HG03354 (cell line): ENCODE measurements around the gene NOP14.
A peak's percentile ranks its signal among the peaks of the same experiment; 100 is the strongest.
"Not testable (repeated sequence)": the region's sequence is repeated elsewhere in the genome, so short reads cannot be mapped to it uniquely, and the experiment has no call there.

Source experiments
- ATAC-seq: cut with Tn5 transposase; IDR thresholded peaks from one replicate; pipeline ENCODE4 v1.9.1; 2021; ENCODE audit warnings: mild to moderate bottlenecking; ENCODE audit not compliant: unreplicated experiment, poor library complexity, severe bottlenecking

NOP14 gene

DNA sequence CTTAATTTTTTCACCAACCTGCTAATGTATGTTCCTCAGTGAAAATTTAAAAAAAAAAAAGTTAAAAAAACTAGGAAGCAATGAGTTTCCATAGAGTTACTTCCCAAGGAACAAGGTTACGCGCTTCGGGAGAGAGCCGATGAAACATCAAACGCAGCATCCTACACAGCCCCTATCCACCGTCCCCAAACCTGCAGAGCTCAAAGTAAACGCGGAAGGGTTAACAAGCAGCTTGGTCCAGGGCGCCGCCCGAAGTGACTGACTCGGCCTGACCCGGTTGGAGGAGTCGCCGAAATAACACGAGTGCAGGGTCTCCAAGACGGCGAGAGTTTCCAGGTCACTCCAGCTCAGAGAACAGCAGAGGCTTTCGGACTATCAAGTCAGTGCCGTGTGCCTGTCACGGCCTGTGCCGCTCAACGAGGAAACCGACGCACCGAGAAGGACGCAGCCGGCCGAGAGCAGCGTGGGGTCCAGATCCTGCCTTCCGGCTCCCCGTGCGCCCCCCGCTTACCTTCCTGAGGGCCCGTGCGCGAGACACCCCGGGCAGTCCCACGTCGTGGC lies 512 bp downstream of the NOP14 start:
- peak; percentile 30 for ATAC-seq

DNA sequence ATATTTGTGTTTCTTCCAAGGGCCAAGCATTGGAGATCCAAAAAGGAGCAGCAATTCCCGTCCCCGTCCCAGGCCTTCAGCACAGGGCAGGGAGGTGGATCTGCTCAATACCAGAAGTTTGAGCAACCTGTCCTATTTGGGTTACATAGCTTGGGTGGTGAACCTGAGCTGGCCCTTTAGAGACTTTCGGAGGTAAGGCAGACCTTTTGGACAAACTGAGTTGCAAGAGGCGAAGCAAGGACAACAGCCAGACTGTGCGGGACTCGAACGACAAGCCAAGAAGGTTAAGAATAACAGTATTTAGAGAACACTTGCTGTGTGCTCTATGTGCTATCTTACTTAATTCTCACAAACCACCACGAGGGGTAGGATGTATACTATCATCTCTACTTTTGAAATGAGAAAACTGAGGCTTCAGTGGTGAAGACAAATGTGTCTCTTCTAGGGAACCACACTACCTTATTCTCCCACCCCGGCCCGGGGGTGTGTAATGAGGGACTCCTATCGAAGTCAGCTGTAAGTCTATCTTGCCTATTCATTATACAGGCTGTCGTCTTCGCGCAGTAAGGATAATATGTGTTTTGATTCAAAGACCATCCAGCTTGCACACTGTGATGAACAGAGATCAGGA lies 1.3 kb downstream of the NOP14 start:
- no peak for ATAC-seq

DNA sequence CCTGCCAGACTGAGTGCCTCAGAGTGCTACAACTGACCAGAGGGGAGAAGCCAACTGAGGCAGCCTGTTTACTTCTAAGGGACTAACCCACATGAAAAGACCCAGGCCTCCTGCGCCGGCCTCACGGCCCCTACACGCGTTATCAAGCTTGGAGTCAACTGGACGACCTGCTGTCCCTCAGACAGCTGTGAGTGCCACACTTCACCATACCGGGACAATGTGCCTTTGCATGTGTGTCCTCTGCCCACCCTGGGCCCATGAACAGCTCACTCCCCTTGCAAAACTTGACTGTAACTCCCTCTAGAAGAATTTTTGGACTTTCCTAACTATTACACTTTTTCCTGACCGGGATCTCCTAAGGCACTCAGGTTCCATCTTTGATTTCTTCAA lies 1.8 kb downstream of the NOP14 start:
- ATAC-seq, result no peak

DNA sequence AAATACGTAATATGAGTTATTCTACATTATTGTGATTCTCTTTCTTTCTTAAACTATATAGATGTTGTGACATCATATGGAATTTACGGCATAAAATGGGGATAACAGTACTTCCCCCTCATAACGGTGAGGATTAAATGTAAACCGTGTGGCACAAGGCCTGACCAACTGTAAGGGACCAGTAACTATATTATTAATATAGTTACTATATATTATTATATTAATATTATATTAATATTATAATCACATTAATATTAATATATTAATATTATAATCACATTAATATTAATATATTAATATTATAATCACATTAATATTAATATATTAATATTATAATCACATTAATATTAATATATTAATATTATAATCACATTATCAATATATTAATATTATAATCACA lies 2.8 kb downstream of the NOP14 start:
- ATAC-seq, result not testable (repeated sequence)

DNA sequence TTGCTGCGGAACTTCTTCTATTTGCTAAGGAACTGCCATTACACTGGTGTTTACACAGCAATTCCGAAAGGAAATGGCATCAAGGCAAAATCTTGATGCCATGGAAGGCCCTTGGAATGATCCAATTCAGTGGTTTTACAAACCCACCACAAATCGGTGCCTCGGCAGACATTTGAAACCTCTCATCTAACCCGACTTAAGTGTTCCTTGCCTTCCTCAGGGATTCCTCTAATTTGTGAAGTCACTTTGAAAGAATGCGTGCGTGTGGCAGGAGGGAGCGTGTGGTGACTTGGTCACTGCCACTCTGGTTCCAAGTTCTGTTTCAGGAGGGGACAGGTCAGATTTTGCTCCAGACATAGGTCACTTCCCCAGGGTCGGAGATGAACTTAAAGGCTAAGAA lies 4.8 kb downstream of the NOP14 start:
- ATAC-seq, result no peak

DNA sequence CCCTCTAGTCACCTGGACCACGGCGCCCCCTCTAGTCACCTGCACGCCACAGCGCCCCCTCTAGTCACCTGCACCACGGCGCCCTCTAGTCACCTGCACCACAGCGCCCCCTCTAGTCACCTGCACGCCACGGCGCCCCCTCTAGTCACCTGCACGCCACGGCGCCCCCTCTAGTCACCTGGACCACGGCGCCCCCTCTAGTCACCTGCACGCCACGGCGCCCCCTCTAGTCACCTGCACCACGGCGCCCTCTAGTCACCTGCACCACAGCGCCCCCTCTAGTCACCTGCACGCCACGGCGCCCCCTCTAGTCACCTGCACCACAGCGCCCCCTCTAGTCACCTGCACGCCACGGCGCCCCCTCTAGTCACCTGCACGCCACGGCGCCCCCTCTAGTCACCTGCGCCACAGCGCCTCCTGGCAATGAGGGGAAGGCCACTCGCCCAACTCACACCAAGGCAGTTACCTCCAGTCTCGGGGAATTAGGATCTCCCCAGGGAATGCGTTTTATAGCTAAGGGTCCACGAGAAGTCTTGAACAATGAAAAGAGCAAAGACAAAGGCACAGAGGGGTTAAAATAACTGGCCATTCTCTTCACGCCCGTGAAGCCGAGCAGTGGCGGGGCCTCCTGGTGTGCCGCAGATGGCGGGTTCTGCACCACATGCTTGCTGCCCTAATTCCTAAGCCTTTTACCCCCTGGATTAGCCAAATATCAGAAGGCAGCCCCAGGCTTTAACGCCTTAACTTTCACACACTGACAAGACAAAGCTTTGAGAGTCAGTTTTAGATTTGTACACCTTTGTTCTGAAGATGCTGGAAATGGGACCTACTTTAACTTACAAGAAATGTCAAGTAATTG lies 7.8 kb downstream of the NOP14 start:
- ATAC-seq, result not testable (repeated sequence)

DNA sequence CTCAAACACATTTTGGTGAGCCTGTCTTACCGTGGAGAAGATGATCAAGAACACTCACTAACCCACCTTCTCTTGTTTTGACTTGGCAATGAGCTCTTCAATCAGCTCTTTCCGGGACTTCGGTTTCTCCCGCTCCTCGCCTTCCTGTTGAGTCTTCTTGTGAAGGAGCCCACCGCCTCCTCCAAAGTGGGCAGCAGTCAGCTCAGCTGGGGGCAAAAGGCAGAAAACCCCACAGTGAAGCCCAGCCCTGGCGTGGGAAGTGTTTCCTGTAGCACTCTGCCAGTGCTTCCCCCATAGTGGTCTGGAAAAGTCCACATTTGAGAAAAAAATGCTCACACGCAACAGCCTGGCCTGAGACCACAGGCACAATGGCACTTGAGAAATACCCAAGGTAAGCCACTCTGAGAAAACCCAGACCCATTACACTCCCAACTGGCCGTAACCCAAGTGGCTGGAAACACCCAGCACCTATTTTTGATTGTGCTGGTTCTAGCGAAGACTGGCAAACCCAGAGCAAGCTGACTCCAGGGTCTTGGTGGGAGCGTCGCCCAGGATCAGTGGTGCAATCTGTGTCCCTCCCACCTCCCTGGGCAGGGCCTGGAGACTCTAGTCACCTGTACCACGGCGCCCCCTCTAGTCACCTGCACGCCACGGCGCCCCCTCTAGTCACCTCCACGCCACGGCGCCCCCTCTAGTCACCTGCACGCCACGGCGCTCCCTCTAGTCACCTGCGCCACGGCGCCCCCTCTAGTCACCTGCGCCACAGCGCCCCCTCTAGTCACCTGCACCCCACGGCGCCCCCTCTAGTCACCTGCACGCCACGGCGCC lies 8.6 kb downstream of the NOP14 start:
- peak; percentile 57 for ATAC-seq

DNA sequence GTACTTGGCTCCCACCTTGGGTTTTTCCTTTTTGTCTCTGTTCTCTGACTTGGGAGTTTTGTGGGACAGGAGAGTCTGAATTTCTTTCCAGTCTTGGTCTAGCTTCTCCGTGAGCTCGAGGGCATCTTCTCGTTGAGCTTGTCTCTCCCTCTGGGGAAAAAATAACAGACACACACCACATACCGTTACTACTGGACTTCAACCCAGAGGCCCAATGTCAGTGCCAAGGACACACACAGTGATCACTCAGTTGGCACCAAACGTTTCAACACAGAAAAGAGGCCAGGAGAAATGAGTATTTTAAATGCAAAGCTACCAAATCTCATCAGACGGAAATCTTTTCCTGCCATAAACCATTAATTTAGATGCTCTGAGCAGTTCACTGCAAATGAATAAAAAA lies 9.7 kb downstream of the NOP14 start:
- ATAC-seq, result no peak

DNA sequence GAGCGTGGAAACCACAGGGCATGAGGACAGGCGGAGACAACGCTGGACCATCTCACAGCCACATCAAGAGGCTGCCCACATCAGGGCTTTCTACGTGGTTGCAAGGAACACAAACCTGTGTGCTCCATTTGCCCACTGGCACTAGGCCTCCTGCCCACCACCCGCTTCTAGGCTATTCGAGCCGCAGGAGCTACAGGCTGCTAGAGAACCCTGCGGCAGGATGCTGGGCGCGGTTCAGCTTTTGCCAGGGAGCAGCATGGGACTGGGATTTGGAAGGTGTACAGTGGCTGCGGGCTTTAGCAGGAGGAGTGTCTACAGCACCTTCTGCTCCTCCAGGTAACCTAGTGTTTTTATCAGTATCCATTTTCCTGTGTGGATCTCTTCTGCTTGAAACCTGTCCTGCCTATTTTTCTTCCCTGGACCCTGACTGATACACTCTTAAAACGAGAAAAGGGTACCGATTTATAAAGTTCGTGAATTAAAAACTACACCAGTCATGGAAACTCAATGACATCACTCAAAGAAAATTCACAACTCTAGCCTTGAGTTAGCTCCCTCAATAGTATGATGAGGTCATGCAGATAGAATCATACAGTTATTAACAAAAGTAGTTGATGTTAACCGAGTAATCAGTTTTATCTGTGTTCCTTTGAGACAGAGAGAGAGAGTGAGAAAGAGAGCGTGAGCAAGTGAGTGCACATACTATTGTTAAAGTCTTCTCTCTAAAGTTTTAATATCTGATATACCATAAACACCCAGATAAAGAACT lies 12.8 kb downstream of the NOP14 start:
- no peak for ATAC-seq

DNA sequence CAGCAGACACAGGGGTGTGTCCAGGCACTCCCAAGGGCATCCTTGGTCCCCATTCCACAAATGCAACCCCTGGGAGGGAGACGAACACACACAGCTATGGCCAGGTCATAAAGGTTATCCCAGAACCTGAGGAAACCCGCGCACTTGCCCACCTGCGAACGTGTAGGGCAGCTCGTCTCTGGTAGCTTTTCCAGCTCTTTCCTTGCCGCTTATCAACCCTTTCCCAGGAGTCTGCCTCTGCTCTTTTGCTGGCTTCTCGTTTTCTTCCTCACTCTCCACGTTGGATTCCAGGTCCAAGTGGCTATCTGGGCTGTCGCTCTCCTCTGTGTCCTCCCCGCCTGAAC lies 13.5 kb downstream of the NOP14 start:
- no peak for ATAC-seq

DNA sequence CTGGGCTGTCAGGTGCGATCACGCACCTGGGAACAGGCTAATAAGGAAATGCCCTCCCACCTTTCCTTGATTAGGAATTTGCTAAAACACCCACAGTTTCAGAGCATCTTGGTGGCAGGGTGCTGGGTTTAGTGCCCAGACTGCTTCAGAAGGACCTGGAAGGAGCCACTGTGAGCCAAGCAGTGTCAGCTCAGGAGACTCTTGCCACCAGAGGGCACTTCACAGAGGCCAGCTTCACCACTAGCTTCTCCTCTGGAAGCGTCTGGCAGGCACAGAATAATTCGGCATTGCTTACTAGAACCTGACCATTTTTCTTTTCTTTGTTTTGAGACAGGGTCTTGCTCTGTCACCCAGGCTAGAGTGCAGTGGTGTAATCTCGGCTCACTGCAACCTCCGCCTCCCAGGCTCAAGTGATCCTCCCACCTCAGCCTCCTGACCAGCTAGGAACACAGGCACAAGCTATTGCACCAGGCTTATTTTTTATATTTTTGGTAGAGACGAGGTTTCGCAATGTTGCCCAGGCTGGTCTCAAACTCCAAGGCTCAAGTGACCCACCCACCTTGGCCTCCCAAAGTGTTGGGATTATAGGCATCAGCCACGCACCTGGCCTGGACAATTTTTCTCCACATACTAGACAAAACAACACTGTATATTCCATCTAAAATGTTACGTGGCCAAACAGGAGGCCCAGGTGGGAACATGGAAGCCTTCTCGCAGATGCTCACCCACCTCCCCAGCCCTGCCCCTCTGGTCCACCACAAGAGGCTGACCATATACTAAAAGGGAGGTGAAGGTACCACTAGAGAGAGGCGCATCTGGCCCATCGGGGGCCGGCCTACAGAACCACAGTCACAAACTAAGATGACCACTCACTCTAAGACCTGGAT lies 14.1 kb downstream of the NOP14 start:
- ATAC-seq, result no peak

DNA sequence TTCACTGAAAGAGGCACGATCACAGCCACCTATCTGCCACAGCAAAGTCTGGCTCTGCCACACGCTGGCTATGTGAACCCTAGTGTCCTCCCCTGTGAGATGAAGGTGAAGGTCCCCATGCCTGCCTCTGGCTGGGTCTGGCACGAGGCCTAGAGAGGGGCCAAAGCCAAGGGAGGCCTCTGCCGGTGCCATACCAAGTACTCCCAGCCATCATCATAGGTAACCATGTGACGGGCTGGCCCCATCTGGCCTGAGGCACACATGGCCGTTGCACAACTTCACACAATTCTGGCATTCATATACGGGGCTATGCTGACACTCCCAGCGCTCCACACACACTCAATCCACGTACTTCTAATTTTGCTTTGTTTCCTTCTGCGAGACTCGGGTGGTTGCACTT lies 15.3 kb downstream of the NOP14 start:
- no peak for ATAC-seq

DNA sequence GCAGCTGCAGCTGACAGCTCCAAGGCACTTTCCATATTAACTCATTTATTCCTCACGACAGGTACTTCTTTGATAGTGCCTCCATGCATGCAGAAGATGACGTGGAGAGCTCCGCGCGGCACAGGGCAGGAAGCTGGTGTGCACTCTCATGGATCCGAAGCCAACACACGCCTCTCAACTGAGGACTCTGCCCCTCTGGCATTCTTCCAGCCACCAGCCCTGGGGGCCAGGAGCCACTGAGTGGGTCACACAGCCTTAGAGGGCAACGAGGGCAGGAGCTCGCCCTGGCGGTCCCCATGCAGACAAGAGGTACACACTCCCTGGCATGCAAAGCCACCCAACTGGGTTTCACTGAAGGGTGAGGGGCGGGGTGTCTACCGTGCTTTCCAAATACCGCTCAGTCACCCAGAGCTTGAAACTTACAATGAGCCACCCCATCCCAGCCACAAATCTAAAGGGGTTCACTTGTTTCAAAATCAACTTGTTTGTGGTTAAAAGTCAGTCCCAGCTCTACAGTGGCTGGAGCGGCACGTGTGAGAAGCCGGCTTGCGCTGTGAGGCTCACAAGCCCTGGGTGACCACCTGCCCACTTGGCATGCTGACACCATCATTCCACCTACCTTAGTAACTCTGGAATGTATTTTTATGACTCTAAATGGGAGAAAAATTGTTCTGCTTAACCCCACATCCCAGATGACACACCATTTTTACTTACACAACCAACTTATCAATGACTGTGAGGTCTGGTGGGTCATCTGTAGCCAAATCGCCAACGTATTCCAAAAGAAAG lies 16.2 kb downstream of the NOP14 start:
- no peak for ATAC-seq

DNA sequence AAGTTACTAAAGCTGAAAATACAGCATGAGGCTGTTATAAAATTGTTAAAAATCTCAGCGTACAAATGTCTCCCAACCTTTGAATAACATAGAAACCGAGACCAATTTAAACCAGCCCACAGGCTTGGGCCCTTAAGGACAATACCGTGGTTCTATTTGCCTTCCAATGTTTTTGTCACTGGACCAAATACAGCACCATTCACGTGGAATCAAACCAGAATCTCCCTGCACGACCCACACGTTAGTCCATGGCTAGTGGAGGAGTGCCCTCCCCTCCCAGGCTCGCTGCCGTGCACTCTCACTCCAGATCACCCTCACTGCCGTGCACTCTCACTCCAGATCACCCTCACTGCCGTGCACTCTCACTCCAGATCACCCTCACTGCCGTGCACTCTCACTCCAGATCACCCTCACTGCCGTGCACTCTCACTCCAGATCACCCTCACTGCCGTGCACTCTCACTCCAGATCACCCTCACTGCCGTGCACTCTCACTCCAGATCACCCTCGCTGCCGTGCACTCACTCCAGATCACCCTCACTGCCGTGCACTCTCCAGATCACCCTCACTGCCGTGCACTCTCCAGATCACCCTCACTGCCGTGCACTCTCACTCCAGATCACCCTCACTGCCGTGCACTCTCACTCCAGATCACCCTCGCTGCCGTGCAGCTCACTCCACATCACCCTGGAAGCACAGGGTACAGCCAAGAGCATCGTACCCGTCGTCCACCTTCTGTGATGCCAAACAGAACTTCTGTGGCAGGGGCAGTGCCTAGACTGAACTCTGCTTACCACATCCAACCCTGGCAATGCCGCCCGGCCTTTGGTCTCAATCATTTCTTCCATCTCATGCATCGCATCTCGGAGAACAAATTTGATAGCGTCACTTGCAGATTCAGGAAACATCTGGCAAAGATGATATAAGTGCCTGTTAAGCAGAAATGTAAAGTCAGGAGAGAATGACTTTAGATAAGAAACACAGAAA lies 17.3 kb downstream of the NOP14 start:
- ATAC-seq, result not testable (repeated sequence)

DNA sequence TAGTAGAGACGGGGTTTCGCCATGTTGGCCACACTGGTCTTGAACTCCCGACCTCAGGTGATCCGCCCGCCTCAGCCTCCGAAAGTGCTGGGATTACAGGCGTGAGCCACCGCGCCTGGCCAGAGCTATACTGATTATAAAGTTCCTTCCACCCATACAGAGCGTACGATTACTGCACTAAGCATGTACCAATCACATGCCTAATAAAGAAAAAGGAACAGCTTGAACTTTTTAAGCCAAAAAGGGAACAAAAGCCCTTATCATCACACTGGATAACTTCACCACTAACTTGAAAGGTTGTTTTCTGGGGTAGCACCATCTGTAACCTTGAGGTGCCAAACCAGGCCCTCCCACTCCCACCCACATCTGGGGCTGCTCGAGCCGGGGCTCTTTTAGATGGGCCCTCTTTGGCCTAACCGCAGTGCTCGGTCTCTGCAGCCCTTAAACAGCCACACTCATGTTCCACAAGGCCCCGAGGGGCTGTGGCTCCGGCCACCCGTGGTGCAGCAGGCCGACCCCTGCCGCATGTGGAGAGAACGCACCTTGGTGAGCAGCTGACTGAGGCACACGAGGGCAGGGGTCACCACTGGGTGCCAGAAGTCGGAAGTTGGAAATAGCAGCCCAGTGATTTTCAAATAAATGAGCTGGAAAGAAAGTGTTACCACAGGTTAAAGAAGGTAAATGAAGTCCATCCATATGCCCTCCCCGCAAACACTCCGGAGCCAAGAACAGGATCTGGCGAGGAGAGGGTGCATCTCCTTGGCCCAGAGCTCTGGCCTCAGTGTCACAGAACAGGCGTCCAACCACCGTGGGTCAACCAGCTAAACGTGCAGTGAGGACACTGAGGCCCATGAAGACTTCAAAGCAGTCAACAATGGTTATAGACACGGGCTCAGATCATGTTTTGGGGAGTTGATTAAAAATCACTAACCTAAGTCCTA lies 18.4 kb downstream of the NOP14 start:
- ATAC-seq, result no peak

DNA sequence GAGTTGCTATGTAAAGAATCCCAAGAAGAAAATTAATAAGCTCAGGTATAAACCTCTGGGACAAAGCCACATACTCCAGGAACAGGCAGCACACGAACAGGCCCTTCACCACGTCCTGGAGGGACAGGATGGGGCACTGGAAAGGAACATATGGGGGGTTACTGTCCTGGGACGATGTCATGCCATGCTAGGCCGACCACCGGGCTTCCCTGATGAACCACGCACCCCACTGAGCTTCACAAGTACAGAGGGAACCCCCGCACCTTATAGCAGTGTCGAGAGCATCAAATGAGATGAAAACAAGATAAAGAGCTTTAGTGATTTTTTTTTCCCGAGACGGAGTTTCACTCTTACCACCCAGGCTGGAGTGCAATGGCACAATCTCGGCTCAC lies 19.1 kb downstream of the NOP14 start:
- ATAC-seq, result no peak
